NCI-H748 (cell line): ENCODE results near the gene LYRM4.

Source experiments
- DNase-seq: peaks from one replicate; lab custom pipeline; 2025; ENCODE audit not compliant: unreplicated experiment; lab: John Stamatoyannopoulos, UW

The LYRM4 gene

DNA sequence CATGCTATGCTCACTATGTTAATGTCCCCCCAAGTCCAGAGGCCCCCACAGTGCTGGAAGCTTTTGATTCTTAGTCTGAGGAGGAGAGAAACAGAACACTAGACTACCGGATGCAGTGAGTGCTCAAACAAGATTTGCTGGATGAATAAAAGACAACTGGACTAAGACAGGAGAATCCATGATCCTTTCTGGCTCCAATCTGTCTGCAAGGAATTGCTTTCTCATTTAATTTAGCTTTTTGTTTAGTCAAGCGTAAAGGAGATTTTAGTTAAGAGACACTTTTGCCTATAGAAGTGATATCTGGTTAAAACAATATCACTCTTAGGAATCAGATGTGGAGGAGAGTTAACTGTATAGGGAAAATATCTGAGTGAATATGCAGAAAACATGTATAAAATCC lies 13.5 kb downstream of the LYRM4 start:
- DNase-seq: no peak

DNA sequence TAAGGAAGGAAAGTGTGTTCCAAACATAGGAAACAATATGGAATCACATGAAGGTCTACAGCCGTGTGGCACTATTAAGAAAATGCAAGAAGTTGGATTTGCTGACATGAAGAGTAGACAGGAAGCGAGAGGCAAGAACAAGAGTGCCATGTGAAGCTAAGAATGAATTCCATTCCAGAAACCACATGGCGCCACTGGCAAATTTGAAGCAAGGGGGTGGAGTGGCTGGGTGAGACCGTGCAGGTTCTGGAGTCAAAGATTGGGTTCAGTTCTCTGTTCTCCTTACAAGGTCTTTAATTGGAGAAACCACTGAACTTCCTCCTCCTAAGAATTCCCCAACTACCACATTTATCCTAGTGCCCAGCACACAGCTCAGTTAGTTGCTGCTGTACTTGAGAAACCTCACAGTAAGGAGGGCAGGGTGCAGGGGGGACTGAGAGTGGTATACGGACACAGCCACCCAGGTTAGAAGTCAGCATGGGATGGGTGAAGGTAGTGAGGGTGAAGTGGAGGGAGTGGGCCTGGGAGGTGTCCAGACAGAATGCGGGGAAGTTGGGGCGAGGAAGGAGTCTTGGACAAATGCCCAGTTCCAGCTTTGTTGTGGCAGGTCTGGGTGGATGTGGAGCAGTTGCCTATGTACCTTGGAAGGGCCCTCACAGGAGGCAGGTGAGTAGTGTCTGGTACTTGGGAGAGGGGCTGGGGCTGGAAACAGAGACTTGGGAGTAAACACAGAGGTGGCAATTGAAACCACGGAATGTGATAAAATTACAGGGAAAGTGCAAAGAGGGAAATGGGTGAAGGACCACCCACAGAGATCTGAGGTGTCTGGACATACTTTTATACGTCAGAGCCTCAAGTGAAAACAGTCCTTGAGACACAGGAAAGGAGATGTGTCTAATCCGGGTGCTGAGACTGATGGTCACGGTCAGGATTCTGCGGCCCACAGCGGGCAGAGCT lies 14.3 kb downstream of the LYRM4 start:
- DNase-seq: no peak

DNA sequence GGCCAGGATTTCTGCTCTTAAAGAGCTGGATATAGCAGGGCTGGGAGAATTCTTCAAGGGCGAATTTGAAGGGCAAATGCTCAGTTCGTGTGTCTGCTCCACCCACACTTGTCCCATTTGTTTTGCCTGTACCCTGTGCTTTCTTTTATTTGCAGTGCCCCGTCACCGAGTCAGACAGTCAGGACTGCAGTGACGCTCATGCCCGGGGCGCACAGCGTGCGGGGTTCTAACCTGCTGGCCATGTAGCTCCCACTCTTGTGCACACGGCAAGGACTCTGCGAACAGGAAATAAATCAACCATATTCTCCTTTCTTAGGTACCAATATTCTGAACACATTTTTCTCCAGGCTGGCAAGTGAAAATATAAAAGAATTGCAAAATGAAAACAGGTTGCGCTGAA lies 17.7 kb downstream of the LYRM4 start:
- no peak for DNase-seq

DNA sequence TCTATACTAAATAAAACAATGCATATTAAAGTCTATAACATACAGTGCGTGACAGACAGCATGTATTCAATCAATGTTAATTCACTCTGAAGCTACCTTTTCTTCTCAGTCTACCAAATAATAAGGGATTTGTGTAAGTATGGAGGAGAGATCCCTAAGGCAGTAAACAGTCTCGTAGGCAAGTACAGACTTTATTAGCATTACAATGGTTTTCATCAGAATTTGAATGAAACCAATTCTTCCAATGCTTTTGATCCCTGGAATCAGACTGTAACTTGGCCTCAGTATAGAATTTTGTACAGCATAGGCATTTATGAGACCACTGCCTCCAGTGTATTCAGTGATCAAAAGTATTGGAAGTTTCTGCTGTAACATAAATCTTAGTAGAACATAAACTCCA lies 19.5 kb downstream of the LYRM4 start:
- no peak for DNase-seq

DNA sequence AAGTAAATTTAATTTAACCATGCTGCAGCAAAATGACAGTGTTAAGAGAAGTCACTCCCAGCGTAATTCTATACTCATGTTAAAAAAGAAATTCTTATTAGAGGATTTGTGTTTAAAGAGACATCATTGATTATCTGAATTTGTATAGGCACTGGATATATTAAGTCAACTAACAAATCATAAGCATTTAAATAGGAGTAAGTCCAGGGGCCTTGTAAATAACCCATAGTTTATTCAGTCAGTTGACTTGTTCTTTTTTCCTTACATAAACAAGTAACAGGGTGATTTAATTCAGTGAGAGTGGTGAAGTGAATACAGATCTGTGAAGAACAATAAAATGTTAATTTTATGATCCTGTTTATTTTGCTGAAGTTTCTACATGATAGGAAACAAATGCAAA lies 22.4 kb downstream of the LYRM4 start:
- no peak for DNase-seq

DNA sequence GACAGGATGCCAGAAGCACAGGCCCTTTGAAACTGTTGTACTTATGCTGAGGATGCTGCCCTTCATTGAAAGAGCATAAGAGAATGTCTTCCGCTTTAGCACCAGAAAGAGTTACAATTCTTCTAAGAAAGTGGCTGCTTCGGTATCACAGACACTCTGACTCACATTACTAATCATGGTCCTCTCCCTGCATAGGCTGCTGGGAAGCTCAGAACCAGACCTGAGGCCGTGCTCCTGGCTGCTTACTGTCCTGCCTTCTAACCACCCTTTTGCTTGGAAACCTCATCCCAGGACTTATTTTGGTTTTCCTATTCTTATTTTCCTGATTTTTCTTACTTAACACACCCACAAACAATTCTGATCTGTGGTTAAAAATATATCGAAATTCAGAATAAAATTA lies 22.9 kb downstream of the LYRM4 start:
- DNase-seq: no peak

DNA sequence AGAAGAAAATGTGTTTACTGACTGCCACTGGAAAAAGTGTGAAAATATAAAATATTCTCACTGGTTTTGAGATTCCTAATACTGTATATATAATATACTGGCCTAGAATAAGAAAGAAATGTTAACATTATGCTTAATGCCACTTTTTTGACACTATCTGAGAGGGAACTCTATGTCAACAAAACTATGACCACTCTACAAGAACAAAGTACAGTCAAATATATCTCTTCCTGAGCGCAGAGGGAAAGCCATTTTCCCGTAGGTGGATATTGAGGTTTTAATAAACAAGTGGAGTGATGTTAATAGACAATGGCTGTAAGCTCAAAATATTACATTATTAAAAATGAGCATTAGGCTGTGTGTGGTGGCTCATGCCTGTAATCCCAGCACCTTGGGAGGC lies 24.9 kb downstream of the LYRM4 start:
- no peak for DNase-seq

DNA sequence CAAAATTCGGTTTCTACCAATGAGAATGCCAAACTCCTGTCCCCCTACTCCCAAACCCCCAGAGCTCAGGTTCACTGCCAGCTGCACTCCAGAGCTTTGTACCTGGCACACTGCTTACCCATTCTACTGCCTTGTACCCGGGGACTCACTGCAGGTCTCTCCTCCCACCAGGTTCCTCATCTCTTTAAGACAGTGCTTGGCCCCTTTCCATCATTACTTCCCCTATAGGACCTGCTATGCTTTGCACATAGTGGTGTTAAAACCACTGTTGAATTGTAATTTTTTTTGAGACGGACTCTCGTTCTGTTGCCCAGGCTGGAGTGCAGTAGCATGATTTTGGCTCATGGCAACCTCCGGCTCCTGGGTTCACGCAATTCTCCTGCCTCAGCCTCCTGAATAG lies 25.9 kb downstream of the LYRM4 start:
- DNase-seq: no peak

DNA sequence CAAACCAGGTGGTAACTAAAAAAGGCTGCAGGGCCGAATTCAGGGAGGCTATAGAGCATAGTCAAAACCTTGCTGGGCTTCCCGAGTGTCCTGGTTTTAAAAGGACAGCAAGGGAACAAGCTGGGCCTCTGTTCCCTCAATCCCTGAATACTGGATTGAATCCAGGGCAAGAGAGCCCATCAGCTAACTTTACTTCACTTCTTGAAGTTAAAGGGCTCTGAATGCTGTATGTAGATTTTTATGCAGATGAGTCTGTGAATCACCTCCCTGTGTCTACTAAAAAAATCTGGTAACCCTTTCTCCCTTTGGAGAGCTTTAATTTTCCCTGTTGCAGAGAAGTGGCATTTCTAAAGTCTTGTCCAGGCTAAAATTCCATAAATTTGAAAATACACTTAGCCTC lies 29.5 kb downstream of the LYRM4 start:
- no peak for DNase-seq

DNA sequence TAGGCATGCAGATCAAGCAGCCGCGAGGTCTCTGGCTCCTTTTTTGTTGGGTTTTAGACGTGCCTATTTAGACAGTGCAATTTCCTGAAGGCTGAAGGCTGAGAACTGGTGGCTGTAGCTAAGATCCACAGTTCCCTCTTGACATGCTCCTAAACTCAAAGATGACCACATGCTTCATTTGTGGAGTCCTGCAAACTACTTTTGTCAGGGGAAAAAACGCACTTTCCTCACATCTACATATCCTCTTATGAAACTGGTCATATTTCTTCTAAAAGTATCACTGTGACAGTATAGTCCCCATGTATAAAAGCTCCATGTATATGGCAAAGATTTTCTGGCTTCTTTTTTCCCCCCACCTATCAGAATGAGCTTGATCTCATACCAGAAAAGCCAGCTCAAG lies 30.7 kb downstream of the LYRM4 start:
- no peak for DNase-seq

DNA sequence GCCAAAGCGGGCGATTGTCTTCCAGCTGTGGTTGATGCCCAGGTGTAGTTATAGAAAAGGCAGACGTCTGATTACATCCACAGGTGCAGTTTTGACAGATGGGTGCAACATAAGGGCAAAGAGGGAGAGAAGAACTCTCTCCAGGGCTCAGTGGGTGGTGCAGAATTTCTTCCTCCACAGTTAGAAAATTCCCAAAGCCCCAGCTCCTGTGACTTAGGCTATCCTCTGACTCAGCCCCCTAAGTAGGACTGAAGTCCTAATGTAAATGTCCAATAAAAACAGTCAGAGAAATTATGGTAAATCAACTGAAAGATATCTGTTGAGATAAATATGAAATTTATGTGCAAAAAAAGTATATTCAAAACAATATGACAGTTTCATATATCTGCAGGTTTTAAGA lies 31.4 kb downstream of the LYRM4 start:
- DNase-seq: no peak

DNA sequence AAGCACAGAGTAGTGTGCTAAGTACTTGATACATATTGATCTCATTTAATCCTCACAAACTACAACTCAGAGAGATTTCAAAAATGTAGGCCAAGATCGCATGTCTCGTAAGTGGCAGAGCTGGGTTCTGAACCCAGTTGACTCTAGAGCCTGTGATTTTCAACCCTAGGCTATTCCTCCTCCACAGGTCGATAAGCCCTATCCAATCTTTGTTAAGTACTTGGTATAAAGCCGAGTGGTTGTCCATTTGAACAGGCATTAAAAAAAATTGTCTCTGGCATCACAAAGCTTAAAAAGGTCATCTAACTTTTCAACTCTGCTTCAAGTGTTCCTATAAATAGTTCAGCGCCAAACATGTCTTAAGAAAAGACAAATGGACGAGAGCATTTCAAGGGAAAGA lies 37.4 kb downstream of the LYRM4 start:
- no peak for DNase-seq

DNA sequence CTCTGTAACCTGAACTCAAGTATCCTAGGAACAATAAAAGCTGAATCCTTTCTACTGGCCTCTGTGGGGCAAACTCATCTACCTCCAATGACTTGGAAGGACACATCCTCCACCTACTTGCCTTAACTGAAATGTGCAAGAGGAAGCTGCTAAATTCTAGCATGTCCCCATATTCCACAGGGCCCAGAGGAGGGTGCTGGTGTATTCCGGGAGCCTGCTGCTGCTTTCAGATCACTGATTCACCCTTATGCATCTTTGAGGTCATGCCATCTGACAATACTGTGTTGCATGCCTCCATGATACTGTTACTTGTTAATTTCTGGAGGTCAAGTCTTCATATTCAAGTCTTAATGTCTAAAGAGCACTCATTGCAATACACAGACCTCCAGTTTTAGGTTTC lies 40.3 kb downstream of the LYRM4 start:
- no peak for DNase-seq

DNA sequence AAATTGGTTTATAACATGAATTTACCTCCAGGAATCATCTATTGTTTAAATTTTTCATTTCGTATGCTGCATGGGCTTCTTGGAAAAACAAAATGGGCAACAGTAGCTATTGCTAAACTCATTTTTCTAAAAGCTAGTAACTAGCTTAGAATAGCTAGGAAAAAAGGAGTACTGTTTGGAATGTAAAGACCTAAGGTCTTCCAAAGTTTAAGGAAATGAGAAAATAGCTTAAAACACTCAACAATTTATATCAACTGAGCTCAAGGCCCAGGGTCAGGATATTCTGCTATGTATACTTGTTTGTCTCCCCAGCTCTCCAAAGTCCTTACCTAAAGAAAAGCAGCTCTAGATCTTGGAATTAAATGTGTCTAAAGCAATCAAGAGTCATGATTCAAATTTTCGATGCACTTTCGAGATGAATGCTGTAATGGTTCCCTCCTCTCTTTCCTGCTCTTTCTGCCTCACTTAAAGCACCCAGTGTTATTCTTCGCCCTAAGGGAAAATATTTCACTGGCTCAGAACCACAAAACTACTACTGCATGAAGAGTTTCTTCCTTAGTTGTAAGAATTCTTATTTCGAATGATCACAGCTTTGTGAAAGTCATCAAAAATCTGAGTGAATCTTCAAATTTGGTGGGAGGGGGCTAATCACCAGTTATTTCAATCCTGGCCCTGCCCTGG lies 41.6 kb downstream of the LYRM4 start:
- no peak for DNase-seq

DNA sequence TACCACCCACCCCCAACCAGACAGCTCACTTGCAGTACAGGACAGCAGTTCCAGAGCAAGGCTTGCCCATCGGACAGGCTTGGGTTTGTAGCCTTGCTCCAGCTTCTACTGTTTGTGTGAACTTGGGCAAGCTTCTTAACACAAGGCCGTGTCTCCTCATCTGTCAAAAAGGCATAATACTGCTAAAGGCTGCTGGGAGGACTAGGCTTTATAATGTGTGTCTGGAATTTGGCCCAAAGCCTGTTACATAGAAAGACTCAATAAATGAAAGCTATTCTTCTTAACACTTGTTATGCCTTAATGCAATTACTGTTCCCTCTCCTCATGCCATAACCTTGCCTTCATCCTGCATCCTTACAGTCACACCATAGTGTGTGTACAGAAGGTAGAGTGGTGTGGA lies 43.4 kb downstream of the LYRM4 start:
- no peak for DNase-seq

DNA sequence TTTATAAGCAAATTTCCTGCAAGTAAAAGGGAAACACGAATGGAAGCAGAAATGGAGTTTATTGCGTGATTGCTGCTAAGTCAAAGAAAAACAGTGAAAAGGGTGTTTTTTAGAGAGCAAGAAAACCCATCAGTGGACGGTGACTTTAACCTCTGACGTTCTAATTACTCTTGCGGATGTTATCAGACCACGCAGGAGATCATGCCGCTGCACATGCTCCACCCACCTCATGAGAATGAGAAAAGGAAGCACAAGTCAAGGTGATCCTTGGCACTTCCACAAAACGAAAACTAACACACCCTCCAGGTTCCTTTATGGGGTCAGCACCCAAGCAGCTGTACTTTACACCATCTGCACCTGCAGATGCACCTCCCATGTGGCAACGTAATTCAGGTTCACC lies 45.0 kb downstream of the LYRM4 start:
- DNase-seq: peak; percentile 18

DNA sequence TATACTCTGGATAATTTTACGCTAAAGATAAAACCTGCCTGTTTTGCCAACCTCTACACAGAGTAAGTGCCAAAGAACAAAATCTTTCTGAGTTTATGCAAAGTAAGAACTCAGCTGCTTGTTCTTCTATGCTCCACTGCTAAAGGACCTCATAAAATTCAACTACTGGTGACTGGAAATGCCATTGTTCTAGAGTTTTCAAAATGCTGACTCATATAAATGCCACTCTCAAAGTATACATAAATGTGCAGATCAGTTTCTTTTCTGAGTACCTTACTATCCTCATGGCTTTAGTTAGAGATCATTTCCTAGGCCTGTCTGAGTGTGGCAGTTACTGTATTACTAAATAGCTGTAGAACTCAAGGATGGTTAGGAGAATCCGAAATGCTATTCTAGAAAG lies 45.6 kb downstream of the LYRM4 start:
- DNase-seq: no peak

DNA sequence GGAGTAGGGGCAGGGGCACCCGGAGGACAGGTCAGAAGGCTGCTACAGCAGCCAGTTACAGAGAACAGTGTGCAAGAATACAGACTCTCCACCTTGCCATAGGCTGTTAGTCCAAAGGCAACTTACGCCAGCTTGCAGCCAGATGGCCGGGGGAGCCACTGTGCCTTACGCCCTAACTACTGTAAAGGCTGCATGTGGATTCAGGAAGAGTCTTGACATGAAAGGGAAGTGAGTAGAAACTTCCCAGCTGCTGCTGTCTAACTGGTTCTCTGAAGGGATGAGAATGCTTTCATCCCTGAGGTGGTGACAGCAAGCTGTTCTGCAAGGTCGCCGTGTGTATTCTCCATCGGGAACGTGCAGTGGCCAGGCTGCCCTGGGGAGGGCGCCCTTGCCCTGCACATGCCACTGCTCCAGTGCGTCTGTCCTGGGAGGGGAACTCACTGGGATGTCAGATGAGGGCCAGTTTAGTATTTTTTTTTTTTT lies 46.1 kb downstream of the LYRM4 start:
- peak; percentile 28 for DNase-seq

DNA sequence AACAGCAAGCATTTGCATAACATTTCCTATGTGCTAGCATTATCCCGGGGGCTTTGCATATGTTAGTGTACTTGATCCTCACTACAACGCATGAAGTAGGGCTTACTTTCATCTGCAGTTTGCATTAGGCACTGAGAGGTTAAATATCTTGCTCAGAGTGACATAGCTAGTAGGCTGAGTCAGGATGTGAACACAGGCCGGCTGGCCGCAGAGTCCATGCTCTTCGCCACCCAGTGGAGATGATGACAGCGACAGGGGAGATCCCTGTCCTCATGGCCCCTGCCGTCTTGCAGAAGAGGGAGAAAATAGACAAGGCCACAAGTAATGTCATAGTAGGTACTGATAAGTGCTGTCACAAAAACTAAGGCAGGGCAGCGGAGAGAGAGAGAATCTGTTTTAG lies 46.9 kb downstream of the LYRM4 start:
- DNase-seq: no peak

DNA sequence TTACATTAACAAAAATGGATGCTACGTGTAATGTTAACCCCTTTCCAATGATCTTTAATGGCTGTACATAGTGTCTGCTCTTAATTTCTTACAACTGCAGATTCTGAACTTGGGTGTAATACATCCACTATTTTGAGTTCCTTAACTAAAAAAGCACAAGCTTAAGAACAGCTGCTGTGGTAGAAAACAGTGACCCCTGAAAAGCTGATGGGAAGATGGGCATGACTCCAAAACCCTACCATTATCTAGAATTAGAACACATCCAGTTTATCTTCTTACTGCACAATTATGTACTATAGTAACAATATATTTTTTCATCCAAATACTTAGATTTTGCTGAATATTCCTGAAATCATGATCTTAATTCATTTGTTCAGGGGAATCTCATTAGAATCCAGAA lies 49.3 kb downstream of the LYRM4 start:
- no peak for DNase-seq

DNA sequence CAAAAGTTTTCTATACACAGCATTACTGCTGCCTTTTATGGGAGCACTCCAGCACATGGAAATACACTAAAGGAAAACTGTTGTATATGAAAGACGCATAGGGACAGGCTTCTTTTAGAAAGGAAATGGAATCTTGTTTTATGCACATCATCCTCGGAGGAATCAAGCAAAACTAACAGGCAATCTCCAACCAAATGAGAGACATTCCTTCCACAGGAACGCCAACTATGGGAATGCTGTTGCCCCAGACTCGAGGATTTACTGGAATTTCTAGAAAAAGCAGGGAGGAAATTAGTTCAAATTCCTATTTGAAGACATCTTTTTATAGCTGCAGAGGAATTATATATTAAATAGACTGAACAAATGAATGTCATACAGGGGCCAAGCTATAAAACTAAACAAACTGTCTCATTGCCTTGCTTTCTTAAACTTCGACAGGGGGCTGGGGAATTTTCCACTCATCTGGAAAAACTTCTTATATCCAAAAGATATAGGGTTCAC lies 52.2 kb downstream of the LYRM4 start:
- DNase-seq: no peak

DNA sequence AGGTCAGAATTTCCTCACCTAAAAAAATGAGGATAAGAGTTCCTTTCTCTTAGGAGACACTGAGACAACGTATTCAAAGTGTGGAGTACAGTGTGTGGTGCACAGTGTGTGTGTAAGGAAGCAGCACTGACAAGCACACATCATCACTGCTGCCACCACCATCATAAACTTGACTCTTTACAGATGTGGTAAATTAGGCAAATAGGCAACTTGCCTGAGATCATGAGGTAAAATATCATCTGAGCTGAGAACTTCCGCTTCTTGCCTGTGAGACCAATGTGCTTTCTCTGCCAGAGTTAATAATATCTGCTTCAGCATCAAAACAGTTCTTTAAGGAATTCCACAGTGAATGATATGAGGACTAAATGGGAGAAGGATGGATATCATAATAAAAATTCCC lies 52.7 kb downstream of the LYRM4 start:
- no peak for DNase-seq
